ENCODE results near the gene ICOS.

- TF ChIP-seq POLR2A (IDR thresholded peaks at IDR 0.05) = no peak
- no peak for TF ChIP-seq CTCF (IDR thresholded peaks at IDR 0.05)
These were observed 22.7 kb downstream of the ICOS start for GRCh38 chr2:203959265-203959664.

Data from uterus (tissue), 2 donors.